ENCODE measurements around the gene ITPR2. TPM values are rescaled to one million over a fixed set of nuclear protein-coding genes. Genes with fewer than 3 reads are reported as not detected.

The ITPR2 gene
- total and polyA plus RNA-seq, 2 of the 8 experiments (the other 6 are each of a cell fraction or from before 2014, with no cell fraction given): 4.1 to 48.3 TPM

GRCh38 chr12:26727482-26728204 lies 105.4 kb downstream of the ITPR2 start:
- Histone ChIP-seq H4K8ac (ENCODE audit: extremely low read depth, insufficient read depth, low read length) (no peak overlapping the region), H3K27ac (ENCODE audit: low read depth, low read length) (no peak overlapping the region), H3K27me3 (replicated peaks in 1 of 4; ENCODE audit: control insufficient read depth in 3 of 4, extremely low read depth in 1 of 4, insufficient read depth in 3 of 4, low read length in 3 of 4) (no peaks in the 10 kb centered on the region), H4K91ac (replicated peaks; ENCODE audit: insufficient read length, low read length) (no peak overlapping the region), H4K5ac (ENCODE audit: insufficient read length, low read depth, low read length) (no peak overlapping the region), H4K20me1 (replicated peaks in 1 of 2; ENCODE audit: control insufficient read depth in 1 of 2, insufficient read depth in 2 of 2, low read length in 2 of 2) (peaks cover 0 to 1% of the 10 kb centered on the region in 2 experiments), H2BK5ac (ENCODE audit: low read depth, low read length) (no peak overlapping the region), H3K4me3 (ENCODE audit: extremely low read depth in 1 of 4, insufficient read depth in 2 of 4, low read depth in 3 of 4, low read length in 4 of 4) (no peak overlapping the region), H2BK15ac (ENCODE audit: low read length) (no peak overlapping the region), H2BK20ac (ENCODE audit: low read length) (no peak overlapping the region), H3K36me3 (ENCODE audit: control insufficient read depth in 2 of 4, insufficient read depth in 4 of 4, low read length in 3 of 4) (no peaks in the 10 kb centered on the region), H2AFZ (ENCODE audit: low read length) (no peak overlapping the region), H3K18ac (ENCODE audit: extremely low read depth, low read length) (no peak overlapping the region), H2BK12ac (ENCODE audit: low read depth, low read length) (no peak overlapping the region), H3K14ac (ENCODE audit: insufficient read length) (no peak overlapping the region), H3K79me2 (ENCODE audit: control insufficient read depth in 1 of 2, insufficient read depth in 2 of 2, low read length in 2 of 2) (0 out of 4 replicates have a peak, but pooled peaks cover 0 to 3% of the 10 kb centered on the region in 2 experiments), H2BK120ac (replicated peaks; ENCODE audit: low read depth, low read length) (no peak overlapping the region), H3K4ac (replicated peaks; ENCODE audit: insufficient read length, low read depth, low read length) (no peak overlapping the region), H3K23me2 (ENCODE audit: low read depth, low read length) (no peaks in the 10 kb centered on the region), H3K4me2 (ENCODE audit: insufficient read depth in 1 of 2, low read depth in 2 of 2, low read length in 2 of 2) (no peak overlapping the region), H3K56ac (replicated peaks; ENCODE audit: insufficient read length, low read depth, low read length) (no peak overlapping the region), H3K79me1 (ENCODE audit: low read depth, low read length) (peaks cover 2% of the 10 kb centered on the region; the same call in 1 of the 2 replicates), H3K23ac (ENCODE audit: insufficient read length) (no peak overlapping the region), H3K9me3 (ENCODE audit: insufficient read depth in 2 of 2, low read depth in 1 of 2, low read length in 1 of 2) (no peaks in the 10 kb centered on the region), H2AK5ac (ENCODE audit: low read depth, low read length) (0 out of 2 replicates have a peak overlapping the region, but pooled peaks have one; percentile 75), H3K9ac (replicated peaks in 1 of 4; ENCODE audit: extremely low read depth in 1 of 4, low read depth in 3 of 4, low read length in 3 of 4) (no peak overlapping the region), H3K4me1 (replicated peaks in 1 of 4; ENCODE audit: control insufficient read depth in 3 of 4, insufficient read depth in 4 of 4, low read length in 3 of 4) (peaks cover 0 to 4% (median 0%) of the 10 kb centered on the region in 4 experiments; a peak in 2 of 7 replicates)
- 0 out of 2 replicates have a peak, but pooled peaks have one; percentile 33 for TF ChIP-seq USF2 (IDR thresholded peaks at IDR 0.05; ENCODE audit: low read length)
- no peak for TF ChIP-seq CHD1 (IDR thresholded peaks at IDR 0.05; ENCODE audit: low read depth, low read length)
- FAIRE-seq: no peak
- no peak for DNase-seq (ENCODE audit: low read depth in 1 of 2, low spot score in 2 of 2)
- POLR2A ChIA-PET (ENCODE audit: partially characterized antibody): interaction anchor here (1.4 kb wide), 1 partner anchor 40 kb away, joined by 4 read pairs; no protein-coding TSS in a partner anchor
- CTCF ChIA-PET (ENCODE audit: partially characterized antibody): interaction anchor here (0.6 to 1.0 kb wide), 2 partner anchors 24 to 117 kb away, joined by 3 to 4 read pairs; no protein-coding TSS in a partner anchor
- 88% methylated on average over 13 of the region's 13 CpGs; no CpG with 5 or more reads in 1 of the 2 experiments for WGBS, 2 experiments (ENCODE audit: extremely low coverage in 1 of 2, insufficient coverage in 1 of 2, insufficient read length in 1 of 2, insufficient replicate concordance in 2 of 2, low coverage in 1 of 2, low lambda C conversion rate in 2 of 2, missing lambda C conversion rate in 1 of 2)
